ENCODE data around the gene TMEM132E. TPM values are rescaled to one million over a fixed set of nuclear protein-coding genes. Genes with fewer than 3 reads are reported as not detected.

TMEM132E gene
- total RNA-seq, 1 experiment from 2014 or later: 0.42 TPM

DNA sequence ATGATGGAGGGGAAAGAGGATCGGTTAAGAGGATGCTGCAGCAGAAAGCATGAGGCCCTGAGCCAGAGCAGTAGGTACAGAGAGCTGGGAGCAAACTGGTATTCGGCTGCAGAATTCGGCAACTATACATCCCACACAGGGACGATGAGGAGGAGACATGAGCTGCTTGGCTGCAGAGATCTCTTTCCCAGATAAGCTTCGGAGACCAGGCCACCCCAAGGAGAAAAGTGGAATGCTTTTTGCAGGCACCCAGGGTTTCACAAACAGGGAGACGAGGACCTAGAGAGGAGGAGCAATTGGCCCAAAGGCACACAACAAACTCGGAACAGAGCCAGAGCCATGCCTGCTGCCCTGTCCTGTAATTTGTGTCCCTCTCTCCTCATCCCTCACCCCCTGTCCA, 62.0 kb downstream of the TMEM132E start:
- no peak overlapping the region for H3K23ac ChIP-seq (ENCODE audit: insufficient read length, low read depth, low read length)
- no peak overlapping the region for H4K8ac ChIP-seq (replicated peaks; ENCODE audit: insufficient read length, low read depth, low read length)
- H3K79me1 ChIP-seq (ENCODE audit: insufficient read depth, low read depth, low read length, poor library complexity, severe bottlenecking): no peaks in the 10 kb centered on the region
- H3K4me2 ChIP-seq (ENCODE audit: insufficient read depth, insufficient read length, low read length): no peak overlapping the region
- no CpG with 5 or more reads among the region's 7 CpGs for WGBS (ENCODE audit: extremely low coverage, insufficient read length, low lambda C conversion rate)
- H4K20me1 ChIP-seq (ENCODE audit: control insufficient read depth, insufficient read depth, insufficient read length): no peaks in the 10 kb centered on the region
- Mint-ChIP-seq H3K27ac (no peak overlapping the region), H3K4me1 (peaks cover 3 to 6% of the 10 kb centered on the region in 2 experiments), H3K36me3 (ENCODE audit: insufficient read depth in 1 of 3, low read depth in 3 of 3) (no peaks in the 10 kb centered on the region), H3K9me3 (no peaks in the 10 kb centered on the region), H3K4me3 (no peak overlapping the region), H3K27me3 (ENCODE audit: low read depth) (peaks cover 77% of the 10 kb centered on the region)
- H3K4me1 ChIP-seq (ENCODE audit: insufficient read depth, low read length): no peaks in the 10 kb centered on the region
- no peak overlapping the region for H4K91ac ChIP-seq (ENCODE audit: insufficient read length, low read depth, low read length)
- H2BK120ac ChIP-seq (ENCODE audit: low read depth, low read length, poor library complexity, severe bottlenecking): no peak overlapping the region
- no peak overlapping the region for H2BK5ac ChIP-seq (ENCODE audit: insufficient read length, low read length)
- H3K27me3 ChIP-seq (ENCODE audit: insufficient read depth, low read length): no peaks in the 10 kb centered on the region; the same call in 1 of the 2 replicates
- no peak overlapping the region for H3K18ac ChIP-seq (ENCODE audit: insufficient read length, low read depth, low read length)
- no peak overlapping the region for H3K27ac ChIP-seq (ENCODE audit: insufficient read length, low read depth, low read length)
- DNase-seq: no peak
- no peak overlapping the region for H4K5ac ChIP-seq (ENCODE audit: insufficient read length, low read depth, low read length)
- no peak overlapping the region for H3K14ac ChIP-seq (ENCODE audit: insufficient read depth, low read length)
- no peak overlapping the region for H2BK12ac ChIP-seq (ENCODE audit: insufficient read length, low read depth, low read length)
- no peak overlapping the region for H2BK20ac ChIP-seq (ENCODE audit: low read depth, low read length, poor library complexity, severe bottlenecking)
- H3K9me3 ChIP-seq (ENCODE audit: control insufficient read depth, low read depth, low read length): no peaks in the 10 kb centered on the region
- TF ChIP-seq, protein P1, sequence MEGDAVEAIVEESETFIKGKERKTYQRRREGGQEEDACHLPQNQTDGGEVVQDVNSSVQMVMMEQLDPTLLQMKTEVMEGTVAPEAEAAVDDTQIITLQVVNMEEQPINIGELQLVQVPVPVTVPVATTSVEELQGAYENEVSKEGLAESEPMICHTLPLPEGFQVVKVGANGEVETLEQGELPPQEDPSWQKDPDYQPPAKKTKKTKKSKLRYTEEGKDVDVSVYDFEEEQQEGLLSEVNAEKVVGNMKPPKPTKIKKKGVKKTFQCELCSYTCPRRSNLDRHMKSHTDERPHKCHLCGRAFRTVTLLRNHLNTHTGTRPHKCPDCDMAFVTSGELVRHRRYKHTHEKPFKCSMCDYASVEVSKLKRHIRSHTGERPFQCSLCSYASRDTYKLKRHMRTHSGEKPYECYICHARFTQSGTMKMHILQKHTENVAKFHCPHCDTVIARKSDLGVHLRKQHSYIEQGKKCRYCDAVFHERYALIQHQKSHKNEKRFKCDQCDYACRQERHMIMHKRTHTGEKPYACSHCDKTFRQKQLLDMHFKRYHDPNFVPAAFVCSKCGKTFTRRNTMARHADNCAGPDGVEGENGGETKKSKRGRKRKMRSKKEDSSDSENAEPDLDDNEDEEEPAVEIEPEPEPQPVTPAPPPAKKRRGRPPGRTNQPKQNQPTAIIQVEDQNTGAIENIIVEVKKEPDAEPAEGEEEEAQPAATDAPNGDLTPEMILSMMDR (conservative IDR thresholded peaks at IDR 0.05): no peak
- H3K23me2 ChIP-seq (ENCODE audit: insufficient read length, low read depth, low read length, poor library complexity, severe bottlenecking): no peaks in the 10 kb centered on the region
- H2AFZ ChIP-seq (ENCODE audit: low read length): no peak overlapping the region
- no peak overlapping the region for H2AK5ac ChIP-seq (ENCODE audit: insufficient read length, low read length)
- no peak overlapping the region for H3K9ac ChIP-seq (ENCODE audit: extremely low read depth, insufficient read length, low read length)
- H3K79me2 ChIP-seq (ENCODE audit: insufficient read depth, low read length): no peaks in the 10 kb centered on the region
- no peak overlapping the region for H2BK15ac ChIP-seq (ENCODE audit: low read depth, low read length)
- H3K4ac ChIP-seq (ENCODE audit: low read depth, low read length): no peak overlapping the region
- no peak overlapping the region for H3K56ac ChIP-seq (ENCODE audit: insufficient read length, low read depth, low read length)
- no peak overlapping the region for H3T11ph ChIP-seq (ENCODE audit: low read length)
